SK-N-SH (cell line): ENCODE measurements around the gene C16orf95. TPM values are rescaled to one million over a fixed set of nuclear protein-coding genes. Genes with fewer than 3 reads are reported as not detected.

Experiments
- CTCF ChIA-PET: fragments of 300-600, 350-600 bp; formaldehyde crosslinking; extraction: SDS; loops from one replicate; lab custom pipeline; 2021; lab: Yijun Ruan, JAX
- POLR2A ChIA-PET: fragments of 350-600 bp; sonication (Branson Sonifier 250); formaldehyde crosslinking; extraction: SDS; loops from one replicate; lab custom pipeline; 2020; ENCODE audit warnings: antibody characterized with exemption, inconsistent platforms; lab: Yijun Ruan, JAX
- DNase-seq: peaks from one replicate; pipeline ENCODE4 v3.0.0; 2012
- H2AFZ ChIP-seq: fragments of 200-600 bp; sonication (generic); 2 replicates; pipeline ENCODE4 v1.8.1; 2016; ENCODE audit warnings: antibody characterized with exemption, mild to moderate bottlenecking, low read depth
- H3F3A ChIP-seq: fragments of 200-600 bp; sonication (generic); replicated peaks from 2 replicates; pipeline ENCODE3; 2016; ENCODE audit warnings: antibody characterized with exemption, mild to moderate bottlenecking; ENCODE audit not compliant: insufficient read depth
- H3K27ac ChIP-seq, 2 experiments: fragments of 200-500 bp in 1 of 2; fragments of 200-600 bp in 1 of 2; sonication (Bioruptor generic) in 1 of 2; sonication (generic), shearing (Covaris generic) in 1 of 2; 2 replicates each; pipeline versions ENCODE4 v1.5.1 to v1.6.1; 2014 to 2016; ENCODE audit warnings: low read depth in 2 of 2, inconsistent platforms in 1 of 2, low read length in 1 of 2, mild to moderate bottlenecking in 1 of 2, mixed read lengths in 1 of 2
- H3K27me3 ChIP-seq: fragments of 200-600 bp; sonication (generic), shearing (Covaris generic); 2 replicates; pipeline ENCODE4 v1.6.1; 2016; ENCODE audit warnings: mixed run types; ENCODE audit not compliant: insufficient read depth
- H3K36me3 ChIP-seq, 2 experiments: fragments of 200-500 bp in 1 of 2; fragments of 200-600 bp in 1 of 2; sonication (Bioruptor generic) in 1 of 2; sonication (generic) in 1 of 2; replicated peaks in 1 of 2; 2 replicates each; pipeline versions ENCODE3 to v1.5.1; 2014 to 2016; ENCODE audit warnings: low read length in 1 of 2, mild to moderate bottlenecking in 1 of 2; ENCODE audit not compliant: insufficient read depth in 2 of 2, control insufficient read depth in 1 of 2
- H3K4me1 ChIP-seq, 2 experiments: fragments of 200-500 bp in 1 of 2; fragments of 200-600 bp in 1 of 2; sonication (Bioruptor generic) in 1 of 2; sonication (generic), shearing (Covaris generic) in 1 of 2; 2 replicates each; pipeline versions ENCODE4 v1.5.1 to v1.6.1; 2014 to 2016; ENCODE audit warnings: low read depth in 1 of 2, low read length in 1 of 2, mixed run types in 1 of 2; ENCODE audit not compliant: insufficient read depth in 2 of 2, control insufficient read depth in 1 of 2
- H3K4me2 ChIP-seq: fragments of 200-600 bp; sonication (generic), shearing (Covaris generic); 2 replicates; pipeline ENCODE4 v1.6.1; 2017; ENCODE audit warnings: mixed run types
- H3K4me3 ChIP-seq, 2 experiments: fragments of 200-500 bp in 1 of 2; fragments of 200-600 bp in 1 of 2; sonication (Bioruptor generic) in 1 of 2; sonication (generic), shearing (Covaris generic) in 1 of 2; 2 replicates each; pipeline versions ENCODE4 v1.5.1 to v1.8.1; 2014 to 2016; ENCODE audit warnings: low read depth in 2 of 2, inconsistent platforms in 1 of 2, low read length in 1 of 2, mild to moderate bottlenecking in 1 of 2, mixed read lengths in 1 of 2, moderate library complexity in 1 of 2
- H3K79me2 ChIP-seq: fragments of 200-600 bp; sonication (generic); 2 replicates; pipeline ENCODE4 v1.8.1; 2017; ENCODE audit warnings: mild to moderate bottlenecking; ENCODE audit not compliant: insufficient read depth
- H3K9ac ChIP-seq: fragments of 200-600 bp; sonication (generic); 2 replicates; pipeline ENCODE4 v1.6.1; 2017; ENCODE audit warnings: mixed run types
- H3K9me2 ChIP-seq: fragments of 200-600 bp; sonication (generic); 2 replicates; pipeline ENCODE4 v1.6.1; 2017; ENCODE audit warnings: mixed run types
- H3K9me3 ChIP-seq: fragments of 200-600 bp; sonication (generic); 2 replicates; pipeline ENCODE4 v1.6.1; 2017; ENCODE audit warnings: mixed run types, mild to moderate bottlenecking, moderate library complexity
- H4K20me1 ChIP-seq: fragments of 200-600 bp; sonication (generic); 2 replicates; pipeline ENCODE4 v1.6.1; 2017; ENCODE audit warnings: mild to moderate bottlenecking, mixed run types; ENCODE audit not compliant: insufficient read depth
- CHD2 ChIP-seq: fragments of 150-350 bp; IDR thresholded peaks from 2 replicates; pipeline ENCODE4 v1.6.1; 2018; ENCODE audit warnings: low read length; ENCODE audit not compliant: partially characterized antibody
- EZH2phosphoT487 ChIP-seq: fragments of 200-600 bp; sonication (generic); IDR thresholded peaks from 2 replicates; pipeline ENCODE4 v1.6.1; 2017; ENCODE audit warnings: low read depth, mixed run types, mild to moderate bottlenecking, antibody characterized with exemption, moderate library complexity, borderline replicate concordance
- FOSL2 ChIP-seq: IDR thresholded peaks from 2 replicates; pipeline ENCODE4 v1.4.0; 2012; ENCODE audit warnings: low read depth, mild to moderate bottlenecking, moderate library complexity, borderline replicate concordance
- JUND ChIP-seq: IDR thresholded peaks from 2 replicates; pipeline ENCODE4 v1.4.0; 2012
- NFIC ChIP-seq: IDR thresholded peaks from 2 replicates; pipeline ENCODE4 v1.4.0; 2012; ENCODE audit warnings: borderline replicate concordance
- NRF1 ChIP-seq: IDR thresholded peaks from 2 replicates; pipeline ENCODE4 v1.6.1; 2012; ENCODE audit warnings: low read depth, mild to moderate bottlenecking, low read length
- POLR2AphosphoS5 ChIP-seq: IDR thresholded peaks from 2 replicates; pipeline ENCODE4 v1.6.1; 2012; ENCODE audit warnings: low read depth, low read length
- RAD21 ChIP-seq: IDR thresholded peaks from 2 replicates; pipeline ENCODE4 v1.6.1; 2012; ENCODE audit warnings: mild to moderate bottlenecking, low read length
- RCOR1 ChIP-seq: fragments of 150-350 bp; IDR thresholded peaks from 2 replicates; pipeline ENCODE4 v1.6.1; 2017; ENCODE audit warnings: antibody characterized with exemption, low read length
- RXRA ChIP-seq: IDR thresholded peaks from 2 replicates; pipeline ENCODE4 v1.4.0; 2012; ENCODE audit warnings: low read depth, mild to moderate bottlenecking, borderline replicate concordance
- SMC3 ChIP-seq: IDR thresholded peaks from 2 replicates; pipeline ENCODE4 v1.6.1; 2012; ENCODE audit warnings: low read depth, low read length, improper control_type of control experiment
- USF1 ChIP-seq: IDR thresholded peaks from 2 replicates; pipeline ENCODE4 v1.4.0; 2012; ENCODE audit warnings: low read depth, borderline replicate concordance
- YY1 ChIP-seq: IDR thresholded peaks from 2 replicates; pipeline ENCODE4 v1.4.0; 2012; ENCODE audit warnings: low read depth, mild to moderate bottlenecking
- WGBS: methylation state at CpG from one replicate; pipeline ENCODE4 v1.1.6; 2017; ENCODE audit warnings: low lambda C conversion rate; 5-methylcytosine and 5-hydroxymethylcytosine counted together
- polyA plus RNA-seq, 3 experiments: library from polyadenylated mRNA; depleted of rRNA; stranded (reverse); fragments of >200 nt; gene quantifications; 2 replicates each; pipeline ENCODE4 v1.2.3, GENCODE V29; 2012
- TF ChIP-seq, protein P1 (sequence below): fragments of 150-350 bp; IDR thresholded peaks from 2 replicates; pipeline ENCODE4 v1.6.1; 2017; ENCODE audit warnings: antibody characterized with exemption, low read length, low read depth, borderline replicate concordance
- TF ChIP-seq, protein P2 (sequence below): IDR thresholded peaks from 2 replicates; pipeline ENCODE4 v1.4.0; 2012; ENCODE audit warnings: low read depth

The C16orf95 gene
- polyA plus RNA-seq, 1 of the 3 experiments (the other 2 are of a cell fraction): 5.0 TPM

- TF ChIP-seq USF1 (no peak), FOSL2 (no peak), CHD2 (no peak), SMC3 (no peak), JUND (no peak), YY1 (no peak)
- ChIA-PET CTCF (interaction anchor here (0.7 to 1.5 kb wide), 3 partner anchors 11 to 62 kb away, joined by 3 to 5 read pairs (median 4); no protein-coding TSS in a partner anchor), POLR2A (no interaction called here)
- Histone ChIP-seq H3K79me2 (no peaks in the 10 kb centered on the region), H3K4me3 (no peak overlapping the region), H3K27me3 (0 out of 2 replicates have a peak, but pooled peaks cover 6% of the 10 kb centered on the region), H4K20me1 (no peaks in the 10 kb centered on the region), H2AFZ (no peak overlapping the region), H3K9ac (no peak overlapping the region), H3K36me3 (no peaks in the 10 kb centered on the region), H3K4me1 (no peaks in the 10 kb centered on the region; a peak in 1 of 4 replicates), H3K27ac (no peak overlapping the region), H3F3A (no peaks in the 10 kb centered on the region), H3K9me3 (no peaks in the 10 kb centered on the region), H3K9me2 (no peaks in the 10 kb centered on the region), H3K4me2 (no peak overlapping the region)
- WGBS: 83% methylated on average over 2 of the region's 4 CpGs
- no peak for DNase-seq
Observed at GRCh38 chr16:87265261-87265660, 51.9 kb downstream of the C16orf95 start.

DNA sequence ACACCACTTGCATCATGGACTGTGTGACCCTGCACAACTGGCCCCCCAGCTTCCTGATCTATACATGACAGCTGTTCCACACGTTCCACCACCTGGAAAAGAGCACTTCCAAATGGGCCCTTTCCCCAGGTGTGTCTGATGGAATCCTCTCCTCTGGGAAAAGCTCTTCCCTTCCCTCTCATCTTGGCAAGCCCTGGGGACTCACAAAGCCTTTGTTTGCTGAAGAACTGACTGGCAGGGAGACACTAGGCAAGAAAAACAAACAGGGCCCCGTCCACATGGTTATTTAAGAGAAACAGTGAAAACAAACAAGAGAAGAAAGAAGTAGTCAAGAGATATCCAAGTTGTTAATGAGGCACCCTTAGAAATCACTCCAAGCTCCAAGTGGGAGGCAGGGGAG lies 52.6 kb downstream of the C16orf95 start:
- WGBS: 21% methylated on average over 2 of the region's 2 CpGs
- no peaks in the 10 kb centered on the region for H3F3A ChIP-seq
- H3K4me3 ChIP-seq: no peak overlapping the region
- no peak overlapping the region for H3K27ac ChIP-seq
- no peak overlapping the region for H3K4me2 ChIP-seq
- no peak overlapping the region for H3K9ac ChIP-seq
- H4K20me1 ChIP-seq: no peaks in the 10 kb centered on the region
- 0 out of 2 replicates have a peak, but pooled peaks cover 6% of the 10 kb centered on the region for H3K27me3 ChIP-seq
- TF ChIP-seq JUND: no peak
- no peak for TF ChIP-seq SMC3
- no peak for TF ChIP-seq RXRA
- TF ChIP-seq, protein P1, sequence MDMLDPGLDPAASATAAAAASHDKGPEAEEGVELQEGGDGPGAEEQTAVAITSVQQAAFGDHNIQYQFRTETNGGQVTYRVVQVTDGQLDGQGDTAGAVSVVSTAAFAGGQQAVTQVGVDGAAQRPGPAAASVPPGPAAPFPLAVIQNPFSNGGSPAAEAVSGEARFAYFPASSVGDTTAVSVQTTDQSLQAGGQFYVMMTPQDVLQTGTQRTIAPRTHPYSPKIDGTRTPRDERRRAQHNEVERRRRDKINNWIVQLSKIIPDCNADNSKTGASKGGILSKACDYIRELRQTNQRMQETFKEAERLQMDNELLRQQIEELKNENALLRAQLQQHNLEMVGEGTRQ: no peak
- no peak for TF ChIP-seq POLR2AphosphoS5
- TF ChIP-seq RCOR1: no peak
- no peak for TF ChIP-seq YY1
- TF ChIP-seq NFIC: no peak
- TF ChIP-seq EZH2phosphoT487: no peak
- no peak for TF ChIP-seq CHD2
- TF ChIP-seq, protein P2, sequence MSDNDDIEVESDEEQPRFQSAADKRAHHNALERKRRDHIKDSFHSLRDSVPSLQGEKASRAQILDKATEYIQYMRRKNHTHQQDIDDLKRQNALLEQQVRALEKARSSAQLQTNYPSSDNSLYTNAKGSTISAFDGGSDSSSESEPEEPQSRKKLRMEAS: no peak
- no peak for TF ChIP-seq RAD21
- TF ChIP-seq NRF1: no peak
- TF ChIP-seq, all 33 proteins: peak for 0
- ChIA-PET CTCF (interaction anchor here (1.5 kb wide), 1 partner anchor 14 kb away, joined by 4 read pairs; no protein-coding TSS in a partner anchor), POLR2A (no interaction called here)
- no peak for DNase-seq
- Histone ChIP-seq H2AFZ (no peak overlapping the region), H3K4me1 (no peaks in the 10 kb centered on the region; a peak in 1 of 4 replicates), H3K36me3 (no peaks in the 10 kb centered on the region), H3K9me2 (no peaks in the 10 kb centered on the region), H3K79me2 (no peaks in the 10 kb centered on the region), H3K9me3 (no peaks in the 10 kb centered on the region)
